Gastroesophageal sphincter (tissue), 4 donors: ENCODE measurements around the gene NFASC. TPM values are rescaled to one million over a fixed set of nuclear protein-coding genes. Genes with fewer than 3 reads are reported as not detected.
A peak's percentile ranks its signal among the peaks of the same experiment; 100 is the strongest.

ENCODE experiments used
- ATAC-seq: fragments of 150-250 bp; one replicate; pipeline ENCODE4 v1.9.1; 2016; ENCODE audit warnings: mild to moderate bottlenecking, moderate library complexity
- H3K27ac ChIP-seq, 4 donors: fragments of 200-600 bp; sonication (generic) in 3 of 4; 1 replicate in 3 of 4; 2 replicates in 1 of 4; pipeline ENCODE4 v1.5.1; 2016 to 2019
- H3K27me3 ChIP-seq: fragments of 200-600 bp; sonication (generic); one replicate; pipeline ENCODE4 v1.5.1; 2019
- H3K36me3 ChIP-seq, 2 donors: fragments of 200-600 bp; sonication (generic); one replicate each; pipeline ENCODE4 v1.5.1; 2019; ENCODE audit warnings: control low read depth in 1 of 2
- H3K4me1 ChIP-seq, 3 donors: fragments of 200-600 bp; sonication (generic); 1 replicate in 2 of 3; 2 replicates in 1 of 3; pipeline ENCODE4 v1.5.1; 2016 to 2019; ENCODE audit warnings: control low read depth in 2 of 3
- H3K4me3 ChIP-seq, 2 donors: fragments of 200-600 bp; sonication (generic); one replicate each; pipeline ENCODE4 v1.5.1; 2019; ENCODE audit warnings: mild to moderate bottlenecking in 1 of 2, moderate library complexity in 1 of 2
- H3K9me3 ChIP-seq, 3 donors: fragments of 200-600 bp; sonication (generic); one replicate each; pipeline ENCODE4 v1.5.1; 2017 to 2019; ENCODE audit warnings: control low read depth in 2 of 3
- EP300 ChIP-seq: sonication (generic); formaldehyde crosslinking; IDR thresholded peaks from one replicate; pipeline ENCODE4 v1.6.1; 2017; ENCODE audit warnings: antibody characterized with exemption, mild to moderate bottlenecking
- POLR2A ChIP-seq, 2 donors: fragments of 450-650 bp; IDR thresholded peaks; one replicate each; pipeline ENCODE4 v1.6.1; 2017; ENCODE audit warnings: antibody characterized with exemption in 2 of 2, mild to moderate bottlenecking in 2 of 2, moderate library complexity in 1 of 2
- POLR2AphosphoS5 ChIP-seq: sonication (generic); formaldehyde crosslinking; IDR thresholded peaks from one replicate; pipeline ENCODE4 v1.6.1; 2017; ENCODE audit warnings: antibody characterized with exemption
- WGBS, 2 donors: methylation state at CpG; one replicate each; pipeline ENCODE4 v1.1.5; 2018; ENCODE audit warnings: low coverage in 1 of 2; 5-methylcytosine and 5-hydroxymethylcytosine counted together
- total RNA-seq, 4 donors: library from RNA; depleted of rRNA; stranded (reverse); fragments of >200 nt; gene quantifications; one replicate each; pipeline ENCODE4 v1.1.0, GENCODE V29; 2016
- TF ChIP-seq, protein P1 (sequence below), 4 experiments: fragments of 200-600 bp in 2 of 4; fragments of 450-650 bp in 2 of 4; sonication (generic) in 1 of 4; IDR thresholded peaks; one replicate each; pipeline ENCODE4 v1.5.1; 2017 to 2019; ENCODE audit warnings: antibody characterized with exemption in 4 of 4, mild to moderate bottlenecking in 2 of 4, moderate library complexity in 2 of 4

NFASC gene
- total RNA-seq, 4 donors from 2014 or later, result 39.0 to 121 (median 54.5) TPM

DNA sequence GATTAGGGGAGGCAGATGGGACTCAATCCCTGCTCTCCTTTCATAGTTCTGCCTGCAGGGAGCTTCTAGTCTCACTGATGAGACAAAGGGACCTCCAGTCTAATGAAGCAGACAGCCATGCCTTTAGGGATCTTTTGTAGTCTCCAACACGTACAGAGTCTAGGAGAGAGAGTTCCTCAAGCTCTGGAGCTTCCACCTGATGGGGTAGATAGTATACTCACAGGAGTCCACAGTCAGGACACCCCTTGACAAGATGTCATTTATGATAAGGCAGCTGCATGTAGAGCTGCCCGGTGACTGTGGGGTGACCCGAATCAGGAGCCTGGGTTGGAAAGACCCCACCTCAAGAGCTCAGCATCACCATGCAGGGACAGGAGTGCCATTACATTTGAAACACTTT lies 117.0 kb downstream of the NFASC start:
- H3K36me3 ChIP-seq, result peaks cover 0 to 90% of the 10 kb centered on the region in 2 donors
- H3K4me1 ChIP-seq, result peaks cover 0 to 10% (median 0%) of the 10 kb centered on the region in 3 donors
- no peak overlapping the region for H3K4me3 ChIP-seq
- no peak for ATAC-seq
- WGBS, 2 donors, result no CpG with 5 or more reads among the region's 3 CpGs
- TF ChIP-seq, protein P1, sequence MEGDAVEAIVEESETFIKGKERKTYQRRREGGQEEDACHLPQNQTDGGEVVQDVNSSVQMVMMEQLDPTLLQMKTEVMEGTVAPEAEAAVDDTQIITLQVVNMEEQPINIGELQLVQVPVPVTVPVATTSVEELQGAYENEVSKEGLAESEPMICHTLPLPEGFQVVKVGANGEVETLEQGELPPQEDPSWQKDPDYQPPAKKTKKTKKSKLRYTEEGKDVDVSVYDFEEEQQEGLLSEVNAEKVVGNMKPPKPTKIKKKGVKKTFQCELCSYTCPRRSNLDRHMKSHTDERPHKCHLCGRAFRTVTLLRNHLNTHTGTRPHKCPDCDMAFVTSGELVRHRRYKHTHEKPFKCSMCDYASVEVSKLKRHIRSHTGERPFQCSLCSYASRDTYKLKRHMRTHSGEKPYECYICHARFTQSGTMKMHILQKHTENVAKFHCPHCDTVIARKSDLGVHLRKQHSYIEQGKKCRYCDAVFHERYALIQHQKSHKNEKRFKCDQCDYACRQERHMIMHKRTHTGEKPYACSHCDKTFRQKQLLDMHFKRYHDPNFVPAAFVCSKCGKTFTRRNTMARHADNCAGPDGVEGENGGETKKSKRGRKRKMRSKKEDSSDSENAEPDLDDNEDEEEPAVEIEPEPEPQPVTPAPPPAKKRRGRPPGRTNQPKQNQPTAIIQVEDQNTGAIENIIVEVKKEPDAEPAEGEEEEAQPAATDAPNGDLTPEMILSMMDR (IDR thresholded peaks at IDR 0.05), result no peak
- TF ChIP-seq POLR2A (IDR thresholded peaks at IDR 0.05) (no peak), POLR2AphosphoS5 (no peak), EP300 (no peak)
- H3K27me3 ChIP-seq, result no peaks in the 10 kb centered on the region
- no peak overlapping the region for H3K27ac ChIP-seq
- no peaks in the 10 kb centered on the region for H3K9me3 ChIP-seq

DNA sequence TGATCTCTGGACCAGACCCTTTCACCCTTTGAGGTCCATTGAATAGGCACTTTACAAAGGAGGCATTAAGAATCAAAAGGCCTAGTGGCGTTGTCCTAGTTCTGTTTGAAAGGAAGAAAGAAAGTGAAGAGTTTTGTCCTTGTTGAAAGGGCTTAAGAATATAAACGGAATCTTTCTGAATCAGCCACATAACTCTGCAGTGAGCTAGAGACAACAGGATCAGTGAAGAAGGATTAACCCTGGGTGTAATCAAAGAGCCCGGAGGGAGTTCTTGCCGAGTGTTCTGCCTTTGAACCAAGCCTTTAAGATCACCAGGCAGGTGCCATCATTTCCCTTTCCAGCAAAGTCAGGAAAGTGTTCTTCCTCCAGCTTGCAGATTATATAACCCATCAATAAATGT lies 117.5 kb downstream of the NFASC start:
- TF ChIP-seq POLR2AphosphoS5, result no peak
- Histone ChIP-seq H3K36me3 (peaks cover 0 to 90% of the 10 kb centered on the region in 2 donors), H3K9me3 (no peaks in the 10 kb centered on the region), H3K4me1 (peaks cover 0 to 10% (median 0%) of the 10 kb centered on the region in 3 donors), H3K27ac (no peak overlapping the region), H3K4me3 (no peak overlapping the region), H3K27me3 (no peaks in the 10 kb centered on the region)
- no peak for ATAC-seq
- WGBS, 2 donors, result 63 to 76% methylated on average over 1 to 4 of the region's 4 CpGs

DNA sequence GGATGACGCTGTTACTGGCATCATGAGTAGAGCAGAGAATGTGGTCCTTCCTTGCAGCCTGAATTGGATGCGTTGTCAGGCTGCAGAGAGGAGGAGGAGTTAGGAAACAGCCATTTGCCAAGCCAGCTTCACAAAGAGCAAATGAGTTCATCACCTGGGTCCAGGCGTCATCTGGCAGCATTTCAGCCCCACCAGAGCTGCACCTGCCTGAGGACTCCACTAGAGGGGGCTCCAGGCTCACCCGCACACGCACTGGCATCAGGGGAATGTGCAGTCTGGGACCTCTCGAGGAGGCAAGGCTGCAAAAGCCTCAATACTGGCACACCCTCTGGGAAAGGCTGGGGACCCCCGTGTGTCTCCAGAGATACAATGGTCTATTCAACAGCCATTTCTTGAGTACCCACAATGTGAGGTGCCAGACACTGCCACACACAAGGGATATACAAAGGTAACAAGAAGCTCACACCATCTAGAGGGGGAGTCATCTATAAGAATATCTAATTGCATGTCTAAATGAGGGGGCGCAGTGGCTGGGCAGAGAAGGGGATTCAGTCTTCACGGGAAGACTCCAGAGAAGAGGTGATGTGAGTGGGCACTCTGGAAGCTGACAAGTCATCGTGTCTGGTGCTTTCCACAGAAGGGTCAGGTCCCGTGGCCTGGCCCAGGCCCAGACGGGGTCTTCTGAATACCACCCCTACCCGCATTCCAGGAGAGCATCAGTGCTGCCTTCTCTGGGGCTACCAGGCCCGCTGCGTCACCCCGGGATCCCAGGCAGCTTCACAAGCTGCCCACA lies 118.8 kb downstream of the NFASC start:
- Histone ChIP-seq H3K4me1 (peaks cover 0 to 10% (median 0%) of the 10 kb centered on the region in 3 donors), H3K27ac (peak overlapping the region in 3 of 4 donors; percentile 8 to 67 (median 51)), H3K4me3 (no peak overlapping the region), H3K9me3 (no peaks in the 10 kb centered on the region), H3K27me3 (no peaks in the 10 kb centered on the region), H3K36me3 (peaks cover 0 to 88% of the 10 kb centered on the region in 2 donors)
- 44 to 79% methylated on average over 2 to 4 of the region's 16 CpGs for WGBS, 2 donors
- TF ChIP-seq POLR2A (IDR thresholded peaks at IDR 0.05), result no peak
- TF ChIP-seq, protein P1 (IDR thresholded peaks at IDR 0.05), result peak in 3 of 4 experiments; percentile 79 to 93 (median 93)
- TF ChIP-seq EP300, result no peak
- TF ChIP-seq POLR2AphosphoS5, result peak; percentile 15
- ATAC-seq, result peak; percentile 84

DNA sequence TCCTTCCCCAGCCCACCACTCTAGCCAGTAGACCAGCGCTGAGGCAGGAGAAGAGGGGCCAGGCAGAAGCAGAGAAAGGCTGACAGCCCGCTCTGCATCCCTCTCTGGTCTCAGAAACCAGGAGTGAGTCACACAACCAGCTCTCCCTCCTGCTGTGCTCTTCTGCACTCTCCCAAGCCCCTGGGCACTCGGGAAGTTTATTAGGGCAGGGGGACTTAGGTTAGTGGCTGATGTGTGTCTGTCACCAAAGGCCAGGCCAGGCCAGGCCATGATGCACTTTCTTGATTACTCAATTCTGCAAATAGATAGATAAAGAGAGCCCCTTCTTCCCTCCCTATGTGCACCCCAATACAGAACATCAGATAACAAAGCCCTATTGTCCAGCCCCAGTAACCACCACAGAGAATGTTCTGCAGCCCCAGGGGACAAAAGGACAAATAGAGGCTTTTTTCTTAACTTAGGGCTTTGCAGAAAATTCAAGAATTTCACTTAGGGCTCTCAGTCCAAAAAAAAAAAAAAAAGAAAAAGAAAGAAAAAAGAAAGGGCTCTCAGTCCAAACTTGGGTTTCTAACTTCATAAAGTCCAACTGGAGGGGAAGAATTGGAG lies 119.5 kb downstream of the NFASC start:
- ATAC-seq, result no peak
- H3K36me3 ChIP-seq, result peaks cover 0 to 81% of the 10 kb centered on the region in 2 donors
- WGBS, 2 donors, result 80 to 100% methylated on average over 1 of the region's 3 CpGs
- peaks cover 0 to 10% (median 0%) of the 10 kb centered on the region in 3 donors for H3K4me1 ChIP-seq
- H3K27ac ChIP-seq, result peak overlapping the region in 2 of 4 donors; percentile 51 to 67
- H3K27me3 ChIP-seq, result no peaks in the 10 kb centered on the region
- TF ChIP-seq, protein P1 (IDR thresholded peaks at IDR 0.05), result no peak
- TF ChIP-seq POLR2A (IDR thresholded peaks at IDR 0.05) (no peak), EP300 (no peak), POLR2AphosphoS5 (no peak)
- no peak overlapping the region for H3K4me3 ChIP-seq
- H3K9me3 ChIP-seq, result no peaks in the 10 kb centered on the region

DNA sequence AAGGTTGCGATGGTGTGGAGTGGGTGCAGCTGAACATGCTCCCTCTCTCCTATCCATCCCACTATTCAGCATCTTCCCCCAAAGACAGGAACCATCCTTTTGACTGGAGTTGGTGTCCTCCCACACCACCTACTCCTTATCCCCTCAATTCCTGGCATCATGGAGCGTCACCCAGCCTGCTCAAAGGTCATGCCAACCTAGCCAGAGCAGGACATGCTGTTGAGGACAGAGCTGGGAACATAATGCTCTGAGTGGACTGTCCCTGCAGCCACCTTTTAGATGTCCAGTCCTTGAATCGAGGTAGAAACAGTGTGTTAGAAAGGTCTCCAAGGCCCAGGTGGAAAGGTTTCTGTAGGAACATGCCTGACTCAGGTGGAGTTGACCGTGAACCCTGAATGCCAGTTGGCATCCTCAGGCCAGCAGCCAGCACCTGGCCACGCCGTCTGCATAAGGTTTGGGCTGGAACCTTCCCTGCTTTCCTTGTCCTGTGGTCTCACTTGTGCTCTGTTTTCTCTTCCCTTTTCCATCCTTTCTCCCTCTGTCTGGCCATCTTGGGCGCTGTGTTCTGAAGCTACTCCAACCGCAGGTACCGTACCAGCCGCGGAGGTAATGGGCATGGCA lies 120.2 kb downstream of the NFASC start:
- WGBS, 2 donors, result 83 to 84% methylated on average over 1 to 5 of the region's 11 CpGs
- peaks cover 0 to 74% of the 10 kb centered on the region in 2 donors for H3K36me3 ChIP-seq
- H3K4me3 ChIP-seq, result no peak overlapping the region
- TF ChIP-seq, protein P1 (IDR thresholded peaks at IDR 0.05), result no peak
- TF ChIP-seq POLR2A (IDR thresholded peaks at IDR 0.05), result no peak
- TF ChIP-seq POLR2AphosphoS5, result no peak
- TF ChIP-seq EP300, result no peak
- ATAC-seq, result no peak
- peak overlapping the region in 2 of 4 donors; percentile 17 to 58 for H3K27ac ChIP-seq
- H3K9me3 ChIP-seq, result no peaks in the 10 kb centered on the region
- peaks cover 0 to 10% (median 0%) of the 10 kb centered on the region in 3 donors for H3K4me1 ChIP-seq
- no peaks in the 10 kb centered on the region for H3K27me3 ChIP-seq
